ENCODE data around the gene NOL9.

The NOL9 gene

GRCh38 chr1:6588893-6589520, 34.7 kb upstream of the NOL9 start:
- no peak for DNase-seq

GRCh38 chr1:6588128-6588892, 34.0 kb upstream of the NOL9 start:
- no peak for DNase-seq

GRCh38 chr1:6587261-6588005, 33.1 kb upstream of the NOL9 start:
- no peak for DNase-seq

- no peak for DNase-seq
These were observed 32.1 kb upstream of the NOL9 start for GRCh38 chr1:6586404-6586816.

- no peak for DNase-seq
These were observed 31.5 kb upstream of the NOL9 start for GRCh38 chr1:6585841-6586240.

- no peak for DNase-seq
These were observed 30.9 kb upstream of the NOL9 start for GRCh38 chr1:6585081-6585722.

- no peak for DNase-seq
These were observed 30.1 kb upstream of the NOL9 start for GRCh38 chr1:6584126-6585080.

GRCh38 chr1:6582370-6582769, 28.1 kb upstream of the NOL9 start:
- no peak for DNase-seq

- no peak for DNase-seq
These were observed 27.4 kb upstream of the NOL9 start for GRCh38 chr1:6581561-6582305.

GRCh38 chr1:6580593-6581409, 26.5 kb upstream of the NOL9 start:
- DNase-seq = no peak

- DNase-seq = no peak
These were observed 25.8 kb upstream of the NOL9 start for GRCh38 chr1:6580119-6580592.

- DNase-seq = peak; percentile 79
These were observed 25.2 kb upstream of the NOL9 start, which contains the start of gene ZBTB48 for GRCh38 chr1:6579374-6580118. ZBTB48 (plus strand) TSS chr1:6579994; CDS start chr1:6580610, 616 bp downstream.

- DNase-seq = no peak
These were observed 24.5 kb upstream of the NOL9 start for GRCh38 chr1:6578624-6579373.

GRCh38 chr1:6577831-6578525, 23.7 kb upstream of the NOL9 start:
- DNase-seq = no peak

GRCh38 chr1:6574818-6575217, 20.5 kb upstream of the NOL9 start:
- no peak for DNase-seq

- no peak for DNase-seq
These were observed 19.8 kb upstream of the NOL9 start for GRCh38 chr1:6574025-6574620.

GRCh38 chr1:6572653-6573383, 18.5 kb upstream of the NOL9 start:
- DNase-seq = no peak

Data from NCI-H187 treated with DMSO at 0.1 percent for 48 hours (cell line).